ENCODE measurements around the gene SLC17A4. TPM values are rescaled to one million over a fixed set of nuclear protein-coding genes. Genes with fewer than 3 reads are reported as not detected.

Gene SLC17A4
- total and polyA plus RNA-seq, 2 experiments from 2014 or later = 6.3 to 9.6 TPM

DNA sequence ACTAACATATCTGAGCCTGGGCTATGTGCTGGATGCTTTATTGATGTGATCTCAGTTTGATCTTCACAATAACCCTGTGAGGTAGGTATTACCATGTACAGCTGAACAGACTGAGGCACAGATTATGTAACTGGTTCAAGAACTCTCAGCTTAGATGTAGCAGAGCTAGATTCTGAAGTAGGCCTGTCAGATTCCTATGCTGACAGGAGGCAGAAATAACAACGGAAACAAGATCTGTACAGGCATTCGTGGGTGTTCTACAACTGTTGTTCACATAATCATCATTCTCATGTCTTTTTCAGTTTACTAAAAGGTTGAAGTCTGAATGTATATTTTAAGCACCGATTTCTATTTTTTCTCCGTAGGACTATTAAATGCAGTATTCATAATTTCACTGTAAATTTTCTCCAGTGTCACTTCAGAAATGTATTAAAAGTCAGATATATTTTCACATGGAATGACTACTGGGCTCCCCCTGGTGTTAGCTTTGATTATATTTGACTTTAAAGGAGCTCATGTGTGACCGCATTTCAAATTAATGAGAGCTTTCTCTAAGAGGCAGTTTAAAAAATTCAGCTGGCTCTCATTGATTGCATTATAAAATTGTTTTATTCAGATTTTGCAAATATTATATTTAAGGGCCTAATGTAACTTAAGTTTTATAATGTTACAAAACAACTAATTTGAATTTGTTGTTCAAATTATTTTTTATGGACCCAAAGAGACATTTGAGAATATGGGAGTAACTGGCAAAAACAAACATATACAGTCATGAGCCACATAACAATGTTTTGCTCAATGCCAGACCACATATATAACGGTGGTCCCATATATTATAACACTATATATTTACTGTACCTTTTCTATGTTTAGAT lies 36.4 kb upstream of the SLC17A4 start:
- 54% methylated on average over 6 of the region's 6 CpGs for WGBS (ENCODE audit: low lambda C conversion rate, missing lambda C conversion rate)
- Histone ChIP-seq H3K4me2 (no peak overlapping the region), H3K79me2 (no peaks in the 10 kb centered on the region), H3K27ac (no peak overlapping the region), H3K4me3 (no peak overlapping the region), H3K27me3 (no peaks in the 10 kb centered on the region), H3K9me3 (ENCODE audit: low read depth) (no peaks in the 10 kb centered on the region), H3K36me3 (replicated peaks; ENCODE audit: insufficient read depth, low read depth) (no peaks in the 10 kb centered on the region), H3K9me2 (replicated peaks; ENCODE audit: insufficient read depth) (no peaks in the 10 kb centered on the region), H3K4me1 (ENCODE audit: insufficient read depth) (no peaks in the 10 kb centered on the region), H4K20me1 (ENCODE audit: insufficient read depth, poor library complexity, severe bottlenecking) (no peaks in the 10 kb centered on the region), H2AFZ (no peak overlapping the region)
- TF ChIP-seq, protein P1, sequence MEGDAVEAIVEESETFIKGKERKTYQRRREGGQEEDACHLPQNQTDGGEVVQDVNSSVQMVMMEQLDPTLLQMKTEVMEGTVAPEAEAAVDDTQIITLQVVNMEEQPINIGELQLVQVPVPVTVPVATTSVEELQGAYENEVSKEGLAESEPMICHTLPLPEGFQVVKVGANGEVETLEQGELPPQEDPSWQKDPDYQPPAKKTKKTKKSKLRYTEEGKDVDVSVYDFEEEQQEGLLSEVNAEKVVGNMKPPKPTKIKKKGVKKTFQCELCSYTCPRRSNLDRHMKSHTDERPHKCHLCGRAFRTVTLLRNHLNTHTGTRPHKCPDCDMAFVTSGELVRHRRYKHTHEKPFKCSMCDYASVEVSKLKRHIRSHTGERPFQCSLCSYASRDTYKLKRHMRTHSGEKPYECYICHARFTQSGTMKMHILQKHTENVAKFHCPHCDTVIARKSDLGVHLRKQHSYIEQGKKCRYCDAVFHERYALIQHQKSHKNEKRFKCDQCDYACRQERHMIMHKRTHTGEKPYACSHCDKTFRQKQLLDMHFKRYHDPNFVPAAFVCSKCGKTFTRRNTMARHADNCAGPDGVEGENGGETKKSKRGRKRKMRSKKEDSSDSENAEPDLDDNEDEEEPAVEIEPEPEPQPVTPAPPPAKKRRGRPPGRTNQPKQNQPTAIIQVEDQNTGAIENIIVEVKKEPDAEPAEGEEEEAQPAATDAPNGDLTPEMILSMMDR (IDR thresholded peaks at IDR 0.05; ENCODE audit: poor library complexity) = peak; percentile 75
- no peak for TF ChIP-seq EZH2 (IDR thresholded peaks at IDR 0.05; ENCODE audit: borderline replicate concordance)
- peak; percentile 64 for DNase-seq (ENCODE audit: low spot score)

DNA sequence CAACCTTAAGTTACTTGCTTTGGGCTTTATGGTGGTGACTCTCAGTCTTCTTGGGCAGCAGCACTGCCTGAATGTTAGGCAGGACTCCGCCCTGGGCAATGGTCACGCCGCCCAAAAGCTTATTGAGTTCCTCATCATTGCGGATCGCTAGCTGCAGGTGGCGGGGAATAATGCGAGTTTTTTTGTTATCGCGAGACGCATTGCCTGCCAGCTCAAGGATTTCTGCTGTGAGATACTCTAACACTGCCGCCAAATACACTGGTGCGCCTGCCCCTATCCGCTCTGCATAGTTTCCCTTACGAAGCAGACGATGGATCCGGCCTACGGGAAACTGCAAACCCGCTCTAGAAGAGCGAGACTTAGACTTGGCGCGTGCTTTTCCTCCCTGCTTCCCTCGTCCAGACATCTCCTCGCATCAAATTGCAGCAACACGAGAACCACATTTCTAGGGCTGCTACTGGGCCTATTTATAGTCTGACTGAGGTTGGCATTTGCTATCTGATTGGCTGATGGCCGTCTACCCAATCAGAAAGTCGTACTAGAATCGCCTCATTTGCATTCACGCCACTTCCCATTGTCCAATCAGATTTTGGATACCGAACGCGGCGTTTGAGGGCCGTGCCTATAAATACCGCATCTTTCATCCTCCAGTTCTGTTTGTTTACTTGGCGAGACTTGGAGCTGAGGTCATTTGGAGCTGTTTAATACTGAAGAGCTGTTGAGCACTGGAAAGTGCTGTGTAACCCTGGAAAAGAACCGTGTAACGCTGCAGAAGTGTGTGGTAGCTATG lies 28.2 kb upstream of the SLC17A4 start:
- H3K27ac ChIP-seq = no peak overlapping the region
- H3K4me1 ChIP-seq (ENCODE audit: insufficient read depth) = no peaks in the 10 kb centered on the region
- DNase-seq (ENCODE audit: low spot score) = no peak
- no peaks in the 10 kb centered on the region for H3K27me3 ChIP-seq
- no peaks in the 10 kb centered on the region for H3K79me2 ChIP-seq
- no peak overlapping the region for H3K4me3 ChIP-seq
- TF ChIP-seq EZH2 (IDR thresholded peaks at IDR 0.05; ENCODE audit: borderline replicate concordance) = no peak
- TF ChIP-seq, protein P1 (IDR thresholded peaks at IDR 0.05; ENCODE audit: poor library complexity) = no peak
- TF ChIP-seq EZH2phosphoT487 (IDR thresholded peaks at IDR 0.05; ENCODE audit: low read depth, severe bottlenecking, unreplicated experiment) = no peak
- H3K36me3 ChIP-seq (replicated peaks; ENCODE audit: insufficient read depth, low read depth) = no peaks in the 10 kb centered on the region
- no peaks in the 10 kb centered on the region for H3K9me3 ChIP-seq (ENCODE audit: low read depth)
- H2AFZ ChIP-seq = no peak overlapping the region
- no peak overlapping the region for H3K4me2 ChIP-seq
- H4K20me1 ChIP-seq (ENCODE audit: insufficient read depth, poor library complexity, severe bottlenecking) = no peaks in the 10 kb centered on the region
- no peaks in the 10 kb centered on the region for H3K9me2 ChIP-seq (replicated peaks; ENCODE audit: insufficient read depth)
- WGBS (ENCODE audit: low lambda C conversion rate, missing lambda C conversion rate) = 96% methylated on average over 37 of the region's 37 CpGs

DNA sequence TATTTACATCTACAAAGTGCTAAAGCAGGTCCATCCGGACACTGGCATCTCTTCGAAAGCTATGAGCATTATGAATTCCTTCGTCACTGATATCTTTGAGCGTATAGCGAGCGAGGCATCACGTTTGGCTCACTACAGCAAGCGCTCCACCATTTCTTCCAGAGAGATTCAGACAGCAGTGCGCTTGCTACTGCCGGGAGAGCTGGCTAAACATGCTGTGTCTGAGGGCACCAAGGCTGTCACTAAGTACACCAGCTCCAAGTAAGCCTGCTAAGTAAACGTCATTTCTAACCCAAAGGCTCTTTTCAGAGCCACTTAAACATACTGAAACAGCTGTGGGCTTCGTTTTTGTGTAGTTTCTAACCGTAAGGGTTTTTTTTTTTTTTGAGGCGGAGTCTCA lies 27.5 kb upstream of the SLC17A4 start:
- Histone ChIP-seq H3K4me3 (no peak overlapping the region), H3K27ac (no peak overlapping the region), H3K9me3 (ENCODE audit: low read depth) (no peaks in the 10 kb centered on the region), H3K27me3 (no peaks in the 10 kb centered on the region), H3K79me2 (no peaks in the 10 kb centered on the region), H2AFZ (no peak overlapping the region), H4K20me1 (ENCODE audit: insufficient read depth, poor library complexity, severe bottlenecking) (no peaks in the 10 kb centered on the region), H3K9me2 (replicated peaks; ENCODE audit: insufficient read depth) (no peaks in the 10 kb centered on the region), H3K4me1 (ENCODE audit: insufficient read depth) (no peaks in the 10 kb centered on the region), H3K36me3 (replicated peaks; ENCODE audit: insufficient read depth, low read depth) (no peaks in the 10 kb centered on the region), H3K4me2 (no peak overlapping the region)
- TF ChIP-seq, protein P1 (IDR thresholded peaks at IDR 0.05; ENCODE audit: poor library complexity) = no peak
- TF ChIP-seq EZH2phosphoT487 (IDR thresholded peaks at IDR 0.05; ENCODE audit: low read depth, severe bottlenecking, unreplicated experiment) (no peak), EZH2 (IDR thresholded peaks at IDR 0.05; ENCODE audit: borderline replicate concordance) (no peak)
- WGBS (ENCODE audit: low lambda C conversion rate, missing lambda C conversion rate) = 88% methylated on average over 14 of the region's 14 CpGs
- DNase-seq (ENCODE audit: low spot score) = no peak

All from hepatocyte (in vitro differentiated cells).